Left renal cortex interstitium (tissue), 4 donors: ENCODE measurements around the gene THY1. TPM values are rescaled to one million over a fixed set of nuclear protein-coding genes. Genes with fewer than 3 reads are reported as not detected.
"Not testable (repeated sequence)": the region's sequence is repeated elsewhere in the genome, so short reads cannot be mapped to it uniquely, and the experiment has no call there.

Experiments used
- DNase-seq, 4 donors: peaks; one replicate each; pipeline ENCODE4 v3.0.0-alpha.2; 2013; ENCODE audit warnings: low read depth in 4 of 4, low spot score in 2 of 4, missing footprints in 1 of 4
- polyA plus RNA-seq, 4 donors: library from polyadenylated mRNA; unstranded; fragments of 120-200 nt; gene quantifications; one replicate each; pipeline ENCODE4 v1.2.1, GENCODE V29; 2013; ENCODE audit not compliant: insufficient read length in 4 of 4

THY1 gene
- polyA plus RNA-seq, 4 donors, result 64.0 to 111 (median 87.4) TPM

- DNase-seq, result no peak
Observed at GRCh38 chr11:119446434-119446833, 23.5 kb upstream of the THY1 start.

GRCh38 chr11:119445850-119446249 is 22.9 kb upstream of the THY1 start:
- no peak for DNase-seq

- DNase-seq, result no peak
Observed at GRCh38 chr11:119445379-119445778, 22.4 kb upstream of the THY1 start.

- no peak for DNase-seq
Observed at GRCh38 chr11:119441898-119442243, 18.9 kb upstream of the THY1 start.

GRCh38 chr11:119438599-119438998 is 15.6 kb upstream of the THY1 start:
- no peak for DNase-seq

- not testable (repeated sequence) for DNase-seq
Observed at GRCh38 chr11:119437521-119437920, 14.5 kb upstream of the THY1 start.

- DNase-seq, result no peak
Observed at GRCh38 chr11:119436711-119437110, 13.7 kb upstream of the THY1 start.

- no peak for DNase-seq
Observed at GRCh38 chr11:119436093-119436492, 13.1 kb upstream of the THY1 start.

GRCh38 chr11:119434591-119435330 is 11.8 kb upstream of the THY1 start:
- DNase-seq, result no peak

- DNase-seq, result no peak
Observed at GRCh38 chr11:119433358-119433725, 10.4 kb upstream of the THY1 start.

- DNase-seq, result no peak
Observed at GRCh38 chr11:119432484-119433357, 9.7 kb upstream of the THY1 start.

- DNase-seq, result no peak
Observed at GRCh38 chr11:119431523-119431922, 8.6 kb upstream of the THY1 start.

GRCh38 chr11:119427279-119427678 is 4.3 kb upstream of the THY1 start:
- no peak for DNase-seq

- DNase-seq, result no peak
Observed at GRCh38 chr11:119426142-119426541, 3.2 kb upstream of the THY1 start.

GRCh38 chr11:119424775-119425174 is 1.8 kb upstream of the THY1 start:
- no peak for DNase-seq

- DNase-seq, result no peak
Observed at GRCh38 chr11:119424276-119424675, 1.3 kb upstream of the THY1 start.

GRCh38 chr11:119423509-119424254 is 710 bp upstream of the THY1 start:
- no peak for DNase-seq

GRCh38 chr11:119421941-119422808 is 797 bp downstream of the THY1 start:
- DNase-seq, result no peak

- no peak for DNase-seq
Observed at GRCh38 chr11:119421351-119421750, 1.6 kb downstream of the THY1 start.

- DNase-seq, result no peak
Observed at GRCh38 chr11:119420631-119421030, 2.3 kb downstream of the THY1 start.
